ENCODE measurements around the gene TMEM213.

Gene TMEM213

DNA sequence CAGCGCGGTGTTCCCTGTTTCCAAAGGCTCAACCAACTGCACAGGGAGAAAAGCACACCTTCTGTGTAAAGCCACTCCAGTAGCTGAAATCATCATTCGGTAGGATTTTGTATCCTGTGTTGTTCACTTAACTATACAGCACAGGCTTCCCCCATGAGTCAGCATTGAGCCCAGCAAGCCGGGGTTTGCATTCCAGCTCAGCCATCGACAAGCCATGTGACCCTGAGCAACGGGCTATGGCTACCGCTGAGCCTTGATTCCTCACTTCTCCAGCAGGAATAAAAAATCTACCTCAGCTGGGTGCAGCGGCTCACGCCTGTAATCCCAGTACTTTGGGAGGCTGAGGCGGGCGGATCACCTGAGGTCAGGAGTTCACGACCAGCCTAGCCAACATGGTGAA, 44.3 kb downstream of the TMEM213 start:
- no peak for DNase-seq (ENCODE audit: low spot score)

DNA sequence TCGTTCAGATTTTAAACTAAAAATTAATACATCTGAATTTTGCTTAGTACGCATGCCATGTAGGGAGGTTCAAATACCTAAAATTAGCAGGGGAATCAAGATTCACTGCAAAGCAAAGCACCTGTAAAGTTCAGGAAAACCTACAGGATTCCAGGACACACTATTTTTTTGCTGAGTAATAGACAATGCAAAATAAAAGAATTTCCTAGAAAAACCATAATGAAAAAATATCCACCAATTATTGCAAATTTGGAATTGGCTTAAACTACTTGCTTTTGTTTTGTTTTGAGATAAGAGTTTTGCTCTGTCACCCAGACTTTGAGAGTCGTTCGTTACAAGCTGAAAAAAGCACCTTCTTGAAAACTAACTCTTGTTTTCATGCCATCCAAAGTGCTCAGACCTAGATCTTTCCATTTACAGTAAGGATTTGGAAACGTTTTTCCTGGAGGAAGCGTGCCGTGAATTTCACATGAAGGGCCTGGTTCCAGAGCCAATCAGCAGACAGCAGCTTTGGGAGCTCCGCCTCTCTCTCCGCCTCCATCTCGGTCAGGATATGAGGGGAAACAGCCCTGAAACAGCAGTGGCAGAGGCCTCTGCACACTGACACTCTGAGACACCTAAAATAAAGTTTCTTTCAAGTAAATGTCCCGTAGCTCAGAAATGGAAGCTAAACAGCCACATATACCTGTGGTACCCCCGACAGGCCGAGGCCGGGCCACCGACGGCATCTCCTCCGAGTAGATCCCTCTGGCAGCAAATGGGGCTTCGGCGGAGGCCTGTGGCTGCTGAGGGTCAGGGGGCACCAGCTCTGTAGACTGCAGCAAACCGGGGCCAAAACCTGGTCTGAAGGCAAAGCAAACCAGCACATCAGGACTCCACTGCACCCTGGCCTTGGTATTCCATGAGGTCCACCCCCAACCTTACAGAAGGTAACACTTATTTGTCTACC, 46.1 kb downstream of the TMEM213 start:
- DNase-seq (ENCODE audit: low spot score): no peak

DNA sequence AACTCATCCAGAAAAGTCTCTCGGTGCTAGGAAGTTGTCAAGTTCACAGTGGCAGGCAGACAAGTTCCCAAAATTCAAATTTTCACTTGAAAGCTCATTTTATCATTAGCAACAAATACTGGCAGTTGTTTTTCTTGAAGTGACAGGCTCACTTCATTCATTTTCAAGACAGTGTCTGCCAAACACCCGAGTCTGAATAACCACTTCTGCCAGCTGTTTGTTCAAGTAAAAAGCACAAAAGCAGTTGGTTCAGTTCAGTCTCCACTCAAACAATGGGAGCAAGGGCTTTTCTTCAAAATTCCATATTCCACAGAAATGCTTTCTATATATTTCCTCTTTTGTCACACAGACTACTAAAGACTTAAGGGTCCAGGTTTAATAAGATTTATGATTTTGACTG, 47.9 kb downstream of the TMEM213 start:
- DNase-seq (ENCODE audit: low spot score): no peak

DNA sequence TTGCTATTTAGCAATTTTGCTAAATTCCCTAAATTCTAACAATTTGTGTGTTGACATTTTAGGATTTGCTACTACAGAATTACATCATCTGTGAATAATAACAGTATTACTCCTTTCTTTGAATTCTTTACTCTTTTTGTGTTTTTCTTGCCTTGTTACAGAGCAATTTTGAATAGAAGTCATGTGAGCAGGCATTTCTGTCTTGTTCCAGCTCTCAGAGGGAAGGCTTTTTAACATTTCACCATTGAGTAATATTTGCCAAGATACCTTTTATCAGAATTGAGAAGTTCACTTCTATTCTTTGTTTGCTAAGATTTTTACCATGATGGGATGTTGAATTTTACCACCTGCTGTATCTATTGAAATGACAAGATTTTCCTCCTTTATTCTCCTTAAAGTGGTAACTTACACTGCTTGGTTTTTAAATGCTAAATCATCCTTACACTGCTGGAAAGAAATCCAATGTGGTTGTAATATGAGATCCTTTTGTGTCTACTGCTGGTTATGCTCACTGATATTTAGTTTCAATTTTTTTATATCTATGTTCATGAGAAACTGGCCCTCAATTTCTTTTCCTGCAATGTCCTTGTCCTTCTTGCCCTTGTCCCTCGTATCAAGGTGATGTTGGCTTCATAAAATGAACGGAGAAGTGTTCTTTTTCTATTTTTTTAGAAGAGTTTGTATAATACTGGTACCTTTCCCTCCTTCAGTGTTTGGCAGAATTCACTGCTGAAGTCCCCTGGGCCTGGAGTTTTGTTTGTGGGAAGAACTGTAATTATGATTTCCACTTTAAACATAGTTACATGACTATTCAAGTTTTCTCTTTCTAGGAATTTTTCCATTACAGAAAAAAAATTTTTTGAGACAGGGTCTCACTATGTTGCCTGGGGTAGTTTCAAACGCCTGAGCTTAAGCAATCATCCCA, 50.5 kb downstream of the TMEM213 start:
- no peak for DNase-seq (ENCODE audit: low spot score)

DNA sequence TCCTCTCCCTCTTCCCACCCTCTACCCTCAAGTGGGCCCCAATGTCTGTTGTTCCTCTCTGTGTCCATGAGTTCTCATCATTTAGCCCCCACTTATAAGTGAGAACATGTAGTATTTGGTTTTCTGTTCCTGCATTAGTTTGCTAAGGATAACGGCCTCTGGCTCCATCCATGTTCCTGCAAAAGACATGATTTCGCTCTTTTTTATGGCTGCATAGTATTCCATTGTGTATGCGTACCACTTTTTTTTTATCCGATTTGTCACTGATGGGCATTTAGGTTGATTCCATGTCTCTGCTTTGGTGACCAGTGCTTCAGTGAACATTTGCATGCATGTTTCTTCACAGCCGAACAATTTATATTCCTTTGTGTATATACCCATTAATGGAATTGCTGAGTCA, 51.9 kb downstream of the TMEM213 start:
- DNase-seq (ENCODE audit: low spot score): no peak

DNA sequence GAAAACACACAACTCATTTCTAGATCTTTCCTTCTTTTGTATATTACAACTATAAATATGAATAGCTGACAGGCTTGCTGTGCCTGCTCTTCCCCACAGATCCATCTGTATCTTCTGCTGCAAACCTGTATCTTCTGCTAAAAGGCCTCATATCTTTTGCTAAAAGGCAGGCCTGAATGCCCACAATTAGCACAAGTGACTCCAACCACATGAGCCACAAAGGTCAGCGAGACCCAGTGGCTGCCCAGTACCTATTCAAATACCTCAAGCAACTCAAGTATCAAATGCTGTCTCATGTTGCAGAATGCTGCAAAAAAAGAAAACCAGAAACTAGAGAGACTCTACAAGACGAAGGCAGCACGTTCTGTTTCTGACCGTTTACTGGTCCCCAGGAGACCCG, 54.7 kb downstream of the TMEM213 start:
- no peak for DNase-seq (ENCODE audit: low spot score)

DNA sequence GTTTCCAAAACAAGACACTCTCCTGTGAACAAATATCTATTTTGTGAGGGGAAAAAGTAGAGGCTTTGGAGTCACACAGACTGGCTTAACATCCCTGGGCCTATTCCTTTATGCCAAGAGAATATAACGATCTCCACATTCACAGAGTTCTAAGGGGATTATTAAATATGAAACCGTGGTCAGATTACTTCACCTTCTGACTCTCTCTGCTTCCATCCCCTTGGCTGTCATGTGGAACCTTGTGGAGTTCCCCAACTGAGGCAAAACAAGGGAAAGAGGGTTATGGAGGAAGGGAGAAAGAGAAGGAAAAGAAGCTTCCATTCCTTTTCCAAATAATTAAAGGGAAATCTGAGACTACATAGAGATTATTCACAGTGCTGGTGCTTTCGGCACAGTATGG, 55.7 kb downstream of the TMEM213 start:
- DNase-seq (ENCODE audit: low spot score): no peak

DNA sequence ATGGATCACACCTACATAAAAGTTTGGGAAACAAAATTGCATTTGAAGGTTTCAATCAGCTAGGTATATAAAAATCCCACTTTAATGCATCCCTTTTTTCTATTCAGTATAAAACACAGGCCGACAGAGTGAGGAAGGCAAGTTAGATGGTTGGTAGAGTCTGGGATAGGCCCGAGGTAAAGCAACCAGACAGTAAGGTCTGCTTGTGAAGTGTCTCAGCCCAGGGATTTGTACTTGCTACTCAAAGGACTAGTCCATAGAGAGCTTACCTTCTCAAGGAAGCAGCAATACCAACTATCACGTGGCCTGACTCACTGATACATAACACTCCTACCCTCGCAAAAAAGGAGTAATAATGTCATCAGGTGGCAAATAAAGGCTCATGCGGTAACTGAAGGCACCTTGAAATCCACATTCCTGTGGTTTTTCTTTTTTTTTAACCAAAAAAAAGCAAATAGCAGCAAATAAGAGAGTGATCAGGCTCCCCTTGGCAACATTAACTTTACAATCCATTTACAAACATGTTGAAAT, 56.4 kb downstream of the TMEM213 start:
- no peak for DNase-seq (ENCODE audit: low spot score)

DNA sequence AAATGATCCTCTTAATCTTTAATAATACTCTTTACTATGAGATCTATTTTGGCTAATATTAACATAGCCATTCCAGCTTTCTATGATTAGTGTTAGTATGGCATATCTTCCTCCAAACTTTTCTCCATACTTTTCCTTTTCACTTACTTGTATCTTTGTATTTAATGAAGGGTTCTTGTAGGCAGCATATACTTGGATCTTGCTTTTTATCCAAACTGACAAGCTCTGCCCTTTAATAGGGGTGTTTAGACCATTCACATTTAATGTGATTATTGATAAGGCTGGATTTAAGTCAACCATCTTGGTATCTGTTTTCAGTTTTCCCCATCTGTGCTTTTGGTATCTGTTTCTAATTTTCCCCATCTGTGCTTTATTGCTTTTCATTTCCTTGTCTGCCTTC, 59.9 kb downstream of the TMEM213 start:
- no peak for DNase-seq (ENCODE audit: low spot score)

DNA sequence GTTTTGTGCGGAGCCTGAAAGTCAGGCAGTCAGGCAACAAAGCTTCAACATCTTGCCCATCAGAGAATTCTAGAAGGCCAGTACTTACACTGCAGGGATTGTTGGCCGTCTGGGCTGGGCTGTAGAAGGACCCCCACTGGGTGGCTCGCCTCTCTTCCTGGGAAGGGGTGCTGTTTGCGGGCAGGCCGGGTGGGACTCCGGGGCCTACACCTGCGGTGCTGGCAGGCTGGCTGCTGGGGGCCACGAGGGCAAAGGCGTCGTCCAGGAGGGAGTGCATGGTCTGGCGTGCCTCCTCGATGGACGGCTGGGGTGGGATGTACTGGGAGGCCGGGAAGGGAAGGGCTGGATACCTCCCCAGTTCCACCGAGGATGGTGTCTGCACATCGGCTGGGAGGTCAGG, 63.3 kb downstream of the TMEM213 start:
- DNase-seq (ENCODE audit: low spot score): no peak

DNA sequence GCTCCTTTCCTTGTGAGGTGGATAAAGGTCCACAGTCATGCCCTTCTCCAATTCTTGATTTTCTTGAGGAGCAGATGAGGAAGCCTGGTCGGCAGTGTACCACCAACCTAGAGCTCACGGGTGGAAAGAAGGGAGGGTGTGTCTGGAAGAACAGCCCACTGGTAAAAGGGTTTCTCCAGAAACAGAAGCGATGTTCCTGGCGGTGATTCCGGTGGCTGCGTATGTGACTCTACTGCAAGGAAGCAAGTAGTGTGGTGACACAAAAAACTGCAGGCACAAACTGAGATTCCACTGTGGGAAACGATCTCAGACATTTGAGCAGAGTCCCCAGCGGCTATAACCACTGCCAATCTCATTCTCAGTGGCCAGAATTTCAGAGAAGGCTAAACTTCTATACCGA, 66.1 kb downstream of the TMEM213 start:
- DNase-seq (ENCODE audit: low spot score): no peak

DNA sequence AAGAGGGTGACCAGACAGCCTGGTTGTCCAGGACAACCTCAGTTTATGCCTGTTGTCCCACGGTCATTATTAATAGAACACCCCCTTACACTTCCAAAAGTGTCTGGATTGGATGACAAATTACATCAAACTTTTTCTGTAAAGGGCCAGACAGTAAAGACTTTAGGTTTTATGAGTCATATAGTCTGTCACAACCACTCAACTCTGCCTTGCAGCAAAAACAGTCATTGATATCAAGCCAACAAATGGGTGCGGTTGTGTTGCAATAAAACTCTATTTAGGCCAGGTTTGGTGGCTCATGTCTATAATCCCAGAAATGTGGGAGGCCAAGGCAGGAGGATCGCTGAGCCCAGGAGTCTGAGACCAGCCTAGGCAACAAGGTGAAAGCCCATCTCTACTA, 66.9 kb downstream of the TMEM213 start:
- DNase-seq (ENCODE audit: low spot score): peak; percentile 9

DNA sequence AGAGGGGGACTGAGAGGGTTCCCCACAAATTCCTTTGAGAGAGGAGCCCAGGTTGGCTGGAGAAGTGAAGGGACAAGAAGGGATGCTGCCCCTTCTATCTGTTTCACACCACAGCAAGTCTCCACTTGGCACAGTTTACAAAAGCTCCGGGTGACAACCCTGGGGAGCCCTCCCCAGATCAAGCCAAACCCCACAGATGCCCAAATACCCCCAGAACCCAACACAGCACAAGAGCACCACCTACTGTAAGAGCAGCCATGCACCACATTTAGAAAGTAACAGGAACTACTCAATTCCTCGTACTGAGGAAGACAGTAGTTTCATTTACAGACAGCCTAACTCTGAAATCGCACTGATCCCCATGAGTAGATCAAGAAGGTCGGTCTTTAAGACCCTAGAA, 68.0 kb downstream of the TMEM213 start:
- peak; percentile 48 for DNase-seq (ENCODE audit: low spot score)

DNA sequence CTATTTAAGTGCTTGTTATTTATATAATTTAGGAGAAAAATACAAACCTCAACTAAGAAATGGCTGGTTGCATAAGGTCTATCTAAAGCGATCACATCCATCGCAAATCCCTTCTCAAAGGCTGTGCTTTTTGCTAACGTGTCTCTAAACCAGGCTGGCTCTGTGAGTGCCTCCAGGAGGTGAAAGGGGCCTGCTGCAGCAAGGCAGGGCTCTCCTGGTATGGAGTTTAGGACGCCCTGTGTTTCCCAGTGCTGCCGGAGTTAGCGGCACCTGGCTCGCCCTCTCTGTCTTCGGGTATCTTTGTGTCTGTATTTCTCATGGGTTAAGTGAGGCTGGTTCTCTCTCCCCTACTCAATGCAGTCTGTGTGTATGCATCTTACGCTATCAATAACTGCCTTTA, 68.6 kb downstream of the TMEM213 start:
- no peak for DNase-seq (ENCODE audit: low spot score)

DNA sequence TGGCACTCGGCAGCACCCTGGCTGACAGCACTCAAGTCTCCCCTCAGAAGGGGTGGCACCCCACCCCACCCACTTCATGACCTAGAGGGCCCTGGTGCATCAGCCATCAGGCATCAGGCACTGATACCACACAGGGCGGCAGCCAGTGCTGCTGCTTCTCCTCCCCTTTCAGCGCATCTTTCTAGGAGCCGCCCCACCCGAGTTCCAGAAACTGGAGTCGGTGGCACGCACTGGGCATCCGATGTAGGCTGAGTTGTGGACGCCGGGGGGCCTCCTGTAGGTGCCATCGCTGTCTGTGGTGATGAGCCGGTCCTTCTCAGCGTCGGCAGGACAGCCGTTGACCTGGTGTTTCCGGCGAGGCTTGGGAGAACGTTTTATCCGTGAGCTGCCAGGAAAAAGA, 70.0 kb downstream of the TMEM213 start:
- DNase-seq (ENCODE audit: low spot score): no peak

DNA sequence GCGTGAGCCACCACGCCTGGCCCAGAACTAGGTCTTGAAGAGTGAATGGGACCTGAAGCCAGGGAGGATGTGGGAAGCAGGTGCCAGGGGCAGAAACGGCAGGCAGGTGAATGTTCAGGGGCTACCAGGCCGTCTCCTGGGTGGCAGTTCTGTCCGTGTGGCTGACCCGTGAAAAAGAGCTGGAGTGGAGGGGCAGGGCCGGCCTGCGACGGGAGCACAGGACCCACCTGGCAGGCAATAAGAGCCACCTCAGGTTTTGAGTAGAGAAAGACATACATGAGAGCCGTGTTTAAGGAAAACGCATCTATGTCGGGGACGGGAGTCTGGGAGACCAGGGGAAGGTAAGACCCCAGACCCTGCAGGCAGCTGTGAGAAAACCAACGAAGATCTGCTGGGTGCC, 70.9 kb downstream of the TMEM213 start:
- no peak for DNase-seq (ENCODE audit: low spot score)

DNA sequence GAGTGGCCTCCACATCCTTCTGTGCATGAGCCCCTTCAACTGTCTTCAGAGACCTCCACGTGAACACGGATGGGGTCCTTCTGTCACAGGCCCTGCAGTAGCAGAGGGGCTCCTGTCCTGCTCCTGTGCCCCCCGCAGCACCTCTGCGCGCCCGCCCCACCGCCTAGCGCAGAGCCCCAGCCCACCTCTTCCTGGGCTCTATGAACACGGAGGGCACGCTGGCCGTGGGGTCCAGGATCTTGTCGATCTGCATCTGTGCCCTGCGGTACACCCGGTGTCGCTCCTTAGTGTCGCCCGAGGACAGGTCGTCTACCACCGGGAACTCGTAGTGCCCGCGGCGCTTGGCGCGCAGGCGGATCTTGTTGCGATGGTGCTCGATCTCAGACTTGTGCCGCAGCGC, 71.6 kb downstream of the TMEM213 start:
- DNase-seq (ENCODE audit: low spot score): no peak

DNA sequence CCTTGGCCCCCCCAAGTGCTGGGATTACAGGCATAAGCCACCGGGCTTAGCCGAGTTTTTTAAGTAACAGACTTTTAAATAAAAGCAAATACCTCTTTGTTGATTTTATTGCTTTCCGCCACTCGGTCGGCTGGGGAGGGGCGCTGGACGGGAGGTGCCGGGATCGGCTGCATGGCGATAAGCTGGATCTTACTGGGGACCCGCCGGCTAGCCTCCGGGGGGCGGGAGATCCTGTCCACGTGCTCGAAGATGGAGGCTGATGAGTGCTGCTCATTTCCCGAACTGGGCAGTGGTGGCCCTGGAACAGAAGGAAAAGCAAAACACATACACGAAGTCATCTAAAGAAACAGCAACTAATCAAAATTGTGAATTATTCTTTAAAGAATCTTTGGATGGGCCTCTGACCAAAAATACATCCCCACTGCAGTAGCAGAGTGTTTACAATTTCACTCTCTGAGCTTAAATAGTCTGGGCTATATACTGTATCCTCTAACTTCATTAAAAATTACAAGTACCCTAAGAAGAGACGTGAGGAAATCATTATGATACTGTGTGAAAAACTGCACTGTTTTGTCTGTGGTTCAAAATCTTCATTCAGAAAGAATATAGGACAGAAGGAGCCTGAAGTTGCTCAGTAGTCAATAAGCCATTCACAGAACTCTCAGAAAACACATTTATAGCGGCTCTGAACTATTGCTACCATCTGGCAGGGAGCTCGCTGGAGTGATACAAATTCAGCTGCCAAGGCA, 73.4 kb downstream of the TMEM213 start:
- no peak for DNase-seq (ENCODE audit: low spot score)

DNA sequence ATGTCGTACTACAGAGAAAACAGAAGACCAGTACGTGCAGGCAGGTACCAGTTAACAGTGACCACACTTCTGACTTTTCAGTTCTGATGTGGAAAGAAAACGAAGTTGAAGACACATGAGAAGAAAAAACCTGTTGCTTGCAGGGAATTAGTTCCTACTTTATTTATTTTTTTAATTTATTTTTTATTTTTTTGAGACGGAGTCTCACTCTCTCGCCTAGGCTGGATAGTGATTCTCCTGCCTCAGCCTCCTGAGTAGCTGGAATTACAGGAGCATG, 74.0 kb downstream of the TMEM213 start:
- no peak for DNase-seq (ENCODE audit: low spot score)

DNA sequence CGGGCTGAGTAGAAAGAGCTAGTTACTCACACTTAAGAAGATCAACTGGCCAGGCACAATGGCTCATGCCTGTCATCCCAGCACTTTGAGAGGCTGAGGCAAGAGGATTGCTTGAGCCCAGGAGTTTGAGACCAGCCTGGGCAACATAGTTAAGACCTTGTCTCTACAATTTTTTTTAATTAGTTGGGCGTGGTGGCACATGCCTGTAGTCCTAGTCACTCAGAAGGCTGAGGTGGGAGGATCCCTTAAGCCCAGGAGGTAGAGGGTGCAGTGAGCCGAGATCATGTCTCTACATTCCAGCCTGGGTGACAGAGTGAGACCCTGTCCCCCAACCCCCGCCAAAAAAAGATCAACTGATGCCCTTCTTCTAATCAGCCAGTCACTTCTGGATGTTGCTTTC, 74.8 kb downstream of the TMEM213 start:
- no peak for DNase-seq (ENCODE audit: low spot score)

DNA sequence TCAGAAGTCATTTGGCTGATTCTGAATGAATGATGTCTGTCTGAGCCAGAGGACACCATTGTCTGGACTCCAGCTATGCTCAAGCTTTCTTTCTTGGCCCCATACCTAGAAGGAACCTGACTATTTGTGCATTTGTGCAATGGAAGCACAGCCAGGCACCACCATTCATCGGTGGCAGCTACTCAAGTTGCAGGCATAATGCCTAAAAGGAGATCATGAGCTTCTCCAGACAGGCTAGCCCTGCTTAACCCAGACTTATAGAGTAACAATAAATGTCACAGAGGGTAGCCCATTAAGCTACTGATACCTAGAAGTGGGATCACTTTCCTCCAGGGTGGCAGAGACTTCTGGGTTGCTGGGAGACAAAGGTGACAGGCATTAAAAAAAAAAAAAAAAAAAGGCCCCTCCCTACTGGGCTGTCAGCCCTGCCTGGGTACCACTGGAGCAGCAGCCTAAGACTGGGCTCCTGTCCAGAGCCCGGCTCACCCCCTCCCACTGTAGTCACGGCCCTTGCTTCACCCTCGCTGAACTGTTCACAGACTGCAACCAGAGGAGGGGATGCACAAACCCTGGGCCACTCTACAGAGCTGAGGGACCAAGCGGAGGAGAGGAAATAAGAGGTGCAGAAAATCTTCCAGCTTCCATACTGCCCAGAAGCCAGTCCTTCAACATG, 75.6 kb downstream of the TMEM213 start:
- no peak for DNase-seq (ENCODE audit: low spot score)

DNA sequence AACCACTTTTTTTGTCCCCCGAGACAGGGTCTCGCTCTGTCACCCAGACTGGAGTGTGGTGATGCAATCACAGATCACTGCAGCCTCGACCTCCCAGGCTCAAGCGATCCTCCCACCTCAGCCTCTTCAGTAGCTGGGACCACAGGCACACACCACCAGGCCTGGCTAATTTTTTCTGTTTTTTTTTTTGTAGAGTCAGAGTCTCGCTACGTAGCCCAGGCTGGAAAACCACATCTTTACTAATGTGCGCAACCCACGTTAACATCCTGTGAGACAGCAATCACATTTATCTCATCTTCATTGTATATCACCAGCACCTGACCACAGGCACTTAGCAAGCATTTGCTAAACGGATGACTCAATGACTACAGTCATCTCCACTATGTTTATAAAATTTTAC, 78.0 kb downstream of the TMEM213 start:
- DNase-seq (ENCODE audit: low spot score): peak; percentile 73

All from CD4-positive, alpha-beta T cell treated with Interleukin-2 at 100 ng/mL for 4 hours (primary cell).